Adipocyte (in vitro differentiated cells): ENCODE data around the gene SERINC3.
"Not testable (repeated sequence)": the region's sequence is repeated elsewhere in the genome, so short reads cannot be mapped to it uniquely, and the experiment has no call there.

Experiments used
- DNase-seq: peaks from one replicate; pipeline ENCODE4 v3.0.0-alpha.2; 2015; ENCODE audit warnings: low read depth
- H3K27me3 ChIP-seq: replicated peaks from 2 replicates; pipeline ENCODE4 v1.7.0; 2013; ENCODE audit warnings: mild to moderate bottlenecking, low read length, moderate library complexity; ENCODE audit not compliant: control insufficient read depth, insufficient read depth
- H3K36me3 ChIP-seq: 2 replicates; pipeline ENCODE4 v1.7.0; 2013; ENCODE audit warnings: low read length, mild to moderate bottlenecking, moderate library complexity; ENCODE audit not compliant: control insufficient read depth, insufficient read depth, severe bottlenecking
- H3K4me1 ChIP-seq: 2 replicates; pipeline ENCODE4 v1.7.0; 2013; ENCODE audit warnings: mild to moderate bottlenecking, low read length, moderate library complexity; ENCODE audit not compliant: control insufficient read depth, insufficient read depth
- H3K4me3 ChIP-seq: 2 replicates; pipeline ENCODE4 v1.7.0; 2013; ENCODE audit warnings: mild to moderate bottlenecking, low read length, moderate library complexity
- H3K9ac ChIP-seq: 2 replicates; pipeline ENCODE4 v1.7.0; 2013; ENCODE audit warnings: mild to moderate bottlenecking, low read length, moderate library complexity
- H3K9me3 ChIP-seq: 2 replicates; pipeline ENCODE4 v1.7.0; 2013; ENCODE audit warnings: mild to moderate bottlenecking, low read length, moderate library complexity; ENCODE audit not compliant: control insufficient read depth

SERINC3 gene

DNA sequence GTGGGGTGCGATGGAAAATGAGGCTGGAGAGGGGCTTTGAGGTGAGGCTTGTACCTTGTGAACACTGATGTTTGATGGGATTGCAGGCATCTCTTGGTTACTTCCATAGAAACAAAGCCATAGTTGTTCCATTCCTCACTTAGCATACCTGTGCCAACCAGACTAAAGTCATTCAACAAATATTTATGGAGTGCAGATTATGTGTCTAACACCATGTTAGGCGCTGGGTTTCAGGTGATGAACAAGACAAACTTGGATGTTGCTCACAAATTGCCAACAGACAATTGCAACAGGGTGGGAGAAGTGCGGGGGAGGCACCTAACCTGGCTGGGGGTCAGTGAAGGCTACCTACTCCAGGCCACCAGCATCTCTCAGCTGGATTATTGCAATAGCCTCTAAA is 44.7 kb downstream of the SERINC3 start:
- Histone ChIP-seq H3K9me3 (no peaks in the 10 kb centered on the region), H3K9ac (peak overlapping the region; percentile 95), H3K36me3 (peaks cover 21% of the 10 kb centered on the region), H3K4me1 (peaks cover 24% of the 10 kb centered on the region), H3K4me3 (peak overlapping the region; percentile 85), H3K27me3 (no peaks in the 10 kb centered on the region)
- no peak for DNase-seq

DNA sequence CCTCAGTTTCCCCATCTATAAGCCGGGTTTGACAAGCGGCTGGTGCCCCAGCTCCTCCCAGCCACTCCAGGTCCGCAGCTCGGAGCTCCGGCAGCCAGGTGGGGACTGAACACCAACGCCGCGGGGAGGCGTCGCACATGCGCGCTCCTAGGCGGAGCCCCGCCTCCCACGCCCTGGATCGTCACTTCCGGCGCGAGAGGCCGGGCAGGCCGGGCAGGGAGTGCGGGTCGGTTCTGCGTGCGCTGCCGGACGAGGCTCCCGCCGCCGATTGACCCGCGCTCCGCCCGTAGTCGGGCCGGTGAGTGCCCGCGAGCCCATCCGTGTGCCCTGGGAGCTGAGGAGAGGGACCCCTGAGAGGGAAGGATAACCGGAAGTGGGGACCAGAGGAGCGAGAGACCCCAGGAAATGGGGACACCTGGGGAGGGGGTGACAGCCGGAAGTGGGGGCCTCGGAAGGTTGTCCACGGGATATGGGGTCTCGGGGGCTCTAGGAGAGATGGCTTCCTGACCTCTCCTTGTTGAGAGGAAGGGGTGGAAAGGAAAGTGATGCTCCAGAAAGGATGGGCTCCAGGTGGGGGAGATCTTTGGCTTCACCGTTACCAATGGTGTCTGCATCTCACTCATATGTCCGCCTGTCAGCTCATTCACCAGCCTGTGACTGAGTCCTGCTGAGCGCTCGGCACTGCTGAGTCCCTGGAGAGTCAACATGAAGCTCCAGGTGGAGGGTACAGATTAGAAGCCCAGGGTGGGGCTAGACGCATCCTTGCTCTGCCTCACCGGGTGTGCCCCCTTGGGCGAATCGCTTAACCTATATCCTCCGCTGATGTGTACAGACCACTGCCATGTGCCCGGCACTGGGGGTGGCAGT is 45.9 kb downstream of the SERINC3 start, which contains the start of gene TTPAL:
TSS of gene TTPAL (plus strand) at position 181 of the 867 bp plus-strand sequence. CDS start 4,126 bp downstream, outside the sequence.
- Histone ChIP-seq H3K9me3 (no peaks in the 10 kb centered on the region), H3K36me3 (peaks cover 11% of the 10 kb centered on the region), H3K27me3 (no peaks in the 10 kb centered on the region), H3K4me1 (peaks cover 23% of the 10 kb centered on the region), H3K4me3 (peak within 1 kb of the TSS; percentile 85), H3K9ac (peak within 1 kb of the TSS; percentile 95)
- DNase-seq, result peak; percentile 97

- Histone ChIP-seq H3K36me3 (peaks cover 5% of the 10 kb centered on the region), H3K27me3 (no peaks in the 10 kb centered on the region), H3K9ac (peak overlapping the region; percentile 95), H3K4me3 (peak overlapping the region; percentile 85), H3K9me3 (no peaks in the 10 kb centered on the region), H3K4me1 (peaks cover 28% of the 10 kb centered on the region)
- no peak for DNase-seq
Observed at GRCh38 chr20:44475372-44475693, 46.5 kb downstream of the SERINC3 start.

DNA sequence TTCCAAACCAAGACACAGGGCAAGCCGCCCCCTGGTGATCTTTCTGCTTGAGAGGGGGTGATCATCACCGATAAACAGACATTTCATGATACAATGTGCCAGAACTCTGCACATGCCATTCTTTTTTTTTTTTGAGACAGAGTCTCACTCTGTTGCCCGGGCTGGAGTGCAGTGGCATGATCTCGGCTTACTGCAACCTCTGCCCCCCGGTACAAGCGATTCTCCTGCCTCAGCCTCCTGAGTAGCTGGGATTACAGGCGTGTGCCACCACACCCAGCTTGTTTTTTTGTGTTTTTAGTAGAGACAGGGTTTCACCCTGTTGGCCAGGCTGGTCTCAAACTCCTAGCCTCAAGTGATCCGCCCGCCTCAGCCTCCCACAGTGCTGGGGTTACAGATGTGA is 49.6 kb downstream of the SERINC3 start:
- H3K36me3 ChIP-seq, result not testable (repeated sequence)
- H3K4me1 ChIP-seq, result peaks cover 51% of the 10 kb centered on the region
- peak overlapping the region; percentile 2 for H3K9ac ChIP-seq

GRCh38 chr20:44471481-44471882 is 50.4 kb downstream of the SERINC3 start:
- no peaks in the 10 kb centered on the region for H3K9me3 ChIP-seq
- peaks cover 51% of the 10 kb centered on the region for H3K4me1 ChIP-seq
- DNase-seq, result peak; percentile 73
- peak overlapping the region; percentile 39 for H3K9ac ChIP-seq
- H3K36me3 ChIP-seq, result no peaks in the 10 kb centered on the region
- no peak overlapping the region for H3K4me3 ChIP-seq
- no peaks in the 10 kb centered on the region for H3K27me3 ChIP-seq

More for the DNA sequence above, 49.6 kb downstream of the SERINC3 start:
- H3K4me3 ChIP-seq, H3K27me3 ChIP-seq, H3K9me3 ChIP-seq, DNase-seq: not testable (repeated sequence)

DNA sequence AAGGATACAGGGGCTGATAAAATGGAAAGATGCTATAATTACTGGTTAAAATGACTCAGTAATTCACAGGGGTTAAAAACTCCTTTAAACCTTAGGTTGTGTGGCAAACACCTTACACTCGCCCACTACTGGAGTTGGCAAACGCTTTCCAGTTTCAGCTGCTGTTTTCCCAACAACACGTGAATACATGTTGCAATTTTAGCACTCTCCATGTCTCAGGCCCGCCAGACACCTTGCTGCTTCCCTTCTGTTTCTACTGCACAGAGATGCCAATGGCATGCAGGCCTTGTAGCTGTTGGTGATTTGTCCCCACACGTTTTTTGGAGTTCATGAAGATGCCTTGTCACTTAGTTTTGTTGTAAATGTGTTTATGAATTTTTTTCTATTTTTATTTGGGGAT is 51.5 kb downstream of the SERINC3 start:
- peak overlapping the region; percentile 39 for H3K9ac ChIP-seq
- no peaks in the 10 kb centered on the region for H3K36me3 ChIP-seq
- H3K4me3 ChIP-seq, result no peak overlapping the region
- no peaks in the 10 kb centered on the region for H3K27me3 ChIP-seq
- H3K4me1 ChIP-seq, result peaks cover 58% of the 10 kb centered on the region
- no peaks in the 10 kb centered on the region for H3K9me3 ChIP-seq
- DNase-seq, result no peak

- Histone ChIP-seq H3K9ac (peak overlapping the region; percentile 78), H3K4me3 (peak overlapping the region; percentile 10), H3K36me3 (no peaks in the 10 kb centered on the region), H3K4me1 (peaks cover 63% of the 10 kb centered on the region), H3K27me3 (no peaks in the 10 kb centered on the region), H3K9me3 (no peaks in the 10 kb centered on the region)
- no peak for DNase-seq
Observed at GRCh38 chr20:44468044-44468782, 53.7 kb downstream of the SERINC3 start.

- DNase-seq, result peak; percentile 24
- H3K9ac ChIP-seq, result peak overlapping the region; percentile 78
- H3K27me3 ChIP-seq, result no peaks in the 10 kb centered on the region
- no peaks in the 10 kb centered on the region for H3K9me3 ChIP-seq
- H3K4me3 ChIP-seq, result peak overlapping the region; percentile 34
- H3K36me3 ChIP-seq, result no peaks in the 10 kb centered on the region
- peaks cover 63% of the 10 kb centered on the region for H3K4me1 ChIP-seq
Observed at GRCh38 chr20:44467289-44467883, 54.5 kb downstream of the SERINC3 start.

GRCh38 chr20:44465001-44465560 is 56.8 kb downstream of the SERINC3 start:
- no peaks in the 10 kb centered on the region for H3K27me3 ChIP-seq
- peak overlapping the region; percentile 32 for H3K9ac ChIP-seq
- no peaks in the 10 kb centered on the region for H3K36me3 ChIP-seq
- H3K4me3 ChIP-seq, result no peak overlapping the region
- DNase-seq, result no peak
- H3K4me1 ChIP-seq, result peaks cover 54% of the 10 kb centered on the region
- no peaks in the 10 kb centered on the region for H3K9me3 ChIP-seq

GRCh38 chr20:44464514-44464913 is 57.4 kb downstream of the SERINC3 start:
- Histone ChIP-seq H3K9me3 (no peaks in the 10 kb centered on the region), H3K4me1 (peaks cover 54% of the 10 kb centered on the region), H3K36me3 (no peaks in the 10 kb centered on the region), H3K4me3 (no peak overlapping the region), H3K27me3 (no peaks in the 10 kb centered on the region), H3K9ac (no peak overlapping the region)
- DNase-seq, result no peak

GRCh38 chr20:44463466-44463865 is 58.4 kb downstream of the SERINC3 start:
- Histone ChIP-seq H3K4me3 (no peak overlapping the region), H3K36me3 (no peaks in the 10 kb centered on the region), H3K9me3 (no peaks in the 10 kb centered on the region), H3K27me3 (no peaks in the 10 kb centered on the region), H3K4me1 (peaks cover 45% of the 10 kb centered on the region), H3K9ac (no peak overlapping the region)
- DNase-seq, result no peak
